Mammary epithelial cell (primary cell): ENCODE results near the gene RPL5.

Experiments
- CTCF ChIP-seq, 2 donors: IDR thresholded peaks in 1 of 2; conservative IDR thresholded peaks in 1 of 2; 2 replicates each; pipeline ENCODE4 v1.5.1; 2011 to 2012; ENCODE audit warnings: inconsistent platforms in 2 of 2, low read length in 2 of 2, mild to moderate bottlenecking in 2 of 2, control low read depth in 1 of 2, low read depth in 1 of 2; ENCODE audit not compliant: insufficient read depth in 1 of 2; ENCODE audit errors: extremely low read depth in 1 of 2
- EZH2 ChIP-seq: IDR thresholded peaks from 2 replicates; pipeline ENCODE4 v1.6.1; 2012; ENCODE audit warnings: low read length, inconsistent platforms, borderline replicate concordance

DNA sequence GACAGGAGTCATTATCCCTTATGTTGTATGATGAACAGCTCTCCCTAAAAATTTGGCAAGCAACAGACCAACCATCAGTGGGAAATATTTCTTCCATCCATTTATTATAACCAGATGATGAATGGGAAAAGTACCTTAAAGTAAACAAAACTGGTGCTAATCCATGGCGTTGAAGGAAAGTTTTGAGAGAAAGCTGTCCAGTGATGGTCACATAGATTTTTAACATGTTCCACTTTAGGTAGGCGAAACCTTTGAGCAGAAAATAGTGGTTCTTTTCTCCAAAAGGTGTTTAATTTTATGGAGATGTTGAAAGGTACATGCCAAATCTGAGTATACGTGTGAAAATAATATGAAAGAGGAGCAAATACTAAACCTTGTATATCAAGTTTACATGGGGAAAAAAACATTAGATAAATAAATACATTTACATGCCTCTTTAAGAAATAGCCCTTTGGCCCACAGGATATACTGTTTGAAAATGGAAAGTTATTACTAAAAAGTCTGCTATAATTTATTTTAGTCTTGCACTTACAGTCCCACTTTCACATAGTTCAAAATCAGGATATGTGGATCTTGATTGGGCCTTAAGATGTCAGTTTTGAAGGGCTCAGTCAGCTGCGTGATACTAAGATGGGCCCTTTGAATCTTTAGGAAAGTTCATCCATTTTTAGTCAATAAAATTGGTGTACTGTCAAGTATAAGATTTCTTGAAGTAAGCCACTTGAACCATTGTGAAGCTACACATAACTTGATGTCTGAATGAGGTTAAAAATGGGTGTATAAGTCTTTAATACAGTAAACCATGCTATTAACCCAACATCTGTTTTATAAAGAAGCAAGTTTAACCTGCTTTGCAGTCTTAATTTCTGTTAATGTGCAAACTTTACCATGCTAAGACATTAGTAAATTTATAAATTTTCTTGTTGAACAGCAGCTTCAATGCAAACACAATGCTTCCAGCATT lies 10.5 kb downstream of the RPL5 start:
- TF ChIP-seq CTCF (conservative IDR thresholded peaks at IDR 0.05 in 1 of 2, IDR thresholded peaks at IDR 0.05 in 1 of 2; ENCODE audit: extremely low read depth in 1 of 2, insufficient read depth in 1 of 2, low read depth in 1 of 2, low read length in 2 of 2) (no peak), EZH2 (no peak)
